ENCODE results near the gene DPH6.
"Not testable (repeated sequence)": the region's sequence is repeated elsewhere in the genome, so short reads cannot be mapped to it uniquely, and the experiment has no call there.

Gene DPH6

GRCh38 chr15:35330048-35330695, 215.8 kb downstream of the DPH6 start:
- no peak for DNase-seq (ENCODE audit: low read depth in 3 of 3)

- DNase-seq (ENCODE audit: low read depth in 3 of 3): no peak
These were observed 216.4 kb downstream of the DPH6 start for GRCh38 chr15:35329521-35329961.

GRCh38 chr15:35328836-35329235, 217.1 kb downstream of the DPH6 start:
- DNase-seq (ENCODE audit: low read depth in 3 of 3): not testable (repeated sequence)

- no peak for DNase-seq (ENCODE audit: low read depth in 3 of 3)
These were observed 218.2 kb downstream of the DPH6 start for GRCh38 chr15:35327789-35328188.

- no peak for DNase-seq (ENCODE audit: low read depth in 3 of 3)
These were observed 220.5 kb downstream of the DPH6 start for GRCh38 chr15:35325374-35325941.

- no peak for DNase-seq (ENCODE audit: low read depth in 3 of 3)
These were observed 222.8 kb downstream of the DPH6 start for GRCh38 chr15:35323141-35323540.

- DNase-seq (ENCODE audit: low read depth in 3 of 3): no peak
These were observed 224.0 kb downstream of the DPH6 start for GRCh38 chr15:35321926-35322325.

GRCh38 chr15:35320911-35321310, 225.1 kb downstream of the DPH6 start:
- DNase-seq (ENCODE audit: low read depth in 3 of 3): no peak

Measured in stimulated activated CD4-positive, alpha-beta T cell treated with anti-CD3 and anti-CD28 coated beads, TNF-alpha, amount 100 ng/mL, for 48 hours (primary cell).